Activated CD4-positive, alpha-beta T cell treated with anti-CD3 and anti-CD28 coated beads, Interleukin-2, amount 50 U/mL, for 24 hours (primary cell): ENCODE results near the gene XPNPEP1.
"Not testable (repeated sequence)": the region's sequence is repeated elsewhere in the genome, so short reads cannot be mapped to it uniquely, and the experiment has no call there.

ENCODE experiments used
- DNase-seq, 2 donors: peaks; one replicate each; pipeline ENCODE4 v3.0.0-alpha.2; 2020; ENCODE audit warnings: low read depth in 1 of 2, low spot score in 1 of 2

XPNPEP1 gene

DNA sequence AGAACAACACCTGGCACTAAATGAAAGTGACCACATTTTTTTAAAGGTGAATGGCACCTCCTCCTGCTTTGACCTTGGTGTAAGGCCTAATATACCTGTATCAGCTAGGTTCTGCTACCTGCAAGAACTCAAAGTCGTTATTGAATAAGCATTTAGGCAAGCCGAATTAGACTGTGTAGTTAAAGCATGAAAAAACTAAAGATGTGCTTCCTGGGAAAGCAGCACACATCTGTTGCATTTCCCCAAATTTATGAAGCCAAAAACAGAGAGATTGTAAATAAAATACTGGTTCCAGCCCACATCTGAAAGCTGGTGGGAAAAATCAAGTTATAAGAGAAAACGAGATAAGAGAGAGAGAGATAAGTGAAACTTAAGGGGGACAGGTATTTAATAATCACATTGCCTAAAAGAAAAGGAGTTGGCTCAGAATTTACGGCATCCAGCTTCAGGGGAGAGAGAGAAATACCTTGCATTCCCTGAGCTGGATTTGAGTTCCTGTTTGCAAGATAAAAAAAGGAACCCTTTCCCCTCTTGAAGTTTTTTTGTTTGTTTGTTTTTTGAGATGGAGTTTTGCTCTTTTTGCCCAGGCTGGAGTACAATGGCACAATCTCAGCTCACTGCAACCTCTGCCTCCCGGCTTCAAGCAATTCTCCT, 1.8 kb upstream of the XPNPEP1 start:
- DNase-seq: no peak

DNA sequence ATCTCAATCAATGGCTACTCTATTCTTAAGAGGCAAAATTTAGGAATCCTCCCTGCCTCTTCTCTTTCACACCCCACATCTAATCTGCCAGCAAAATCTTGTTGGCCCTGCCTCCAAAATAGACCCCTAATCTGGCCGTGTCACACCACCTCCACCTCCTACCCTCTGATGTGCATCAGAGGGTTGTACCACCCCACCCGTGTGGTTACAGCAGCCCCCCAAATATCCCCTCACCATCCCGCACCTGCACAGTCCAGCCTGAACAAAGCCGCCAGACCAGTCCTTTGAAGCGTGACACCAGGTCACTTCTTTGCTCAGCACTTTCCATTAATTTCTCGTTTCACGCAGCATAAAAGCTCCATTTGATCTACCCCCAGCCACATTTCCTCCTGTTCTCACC, 776 bp upstream of the XPNPEP1 start:
- no peak for DNase-seq

DNA sequence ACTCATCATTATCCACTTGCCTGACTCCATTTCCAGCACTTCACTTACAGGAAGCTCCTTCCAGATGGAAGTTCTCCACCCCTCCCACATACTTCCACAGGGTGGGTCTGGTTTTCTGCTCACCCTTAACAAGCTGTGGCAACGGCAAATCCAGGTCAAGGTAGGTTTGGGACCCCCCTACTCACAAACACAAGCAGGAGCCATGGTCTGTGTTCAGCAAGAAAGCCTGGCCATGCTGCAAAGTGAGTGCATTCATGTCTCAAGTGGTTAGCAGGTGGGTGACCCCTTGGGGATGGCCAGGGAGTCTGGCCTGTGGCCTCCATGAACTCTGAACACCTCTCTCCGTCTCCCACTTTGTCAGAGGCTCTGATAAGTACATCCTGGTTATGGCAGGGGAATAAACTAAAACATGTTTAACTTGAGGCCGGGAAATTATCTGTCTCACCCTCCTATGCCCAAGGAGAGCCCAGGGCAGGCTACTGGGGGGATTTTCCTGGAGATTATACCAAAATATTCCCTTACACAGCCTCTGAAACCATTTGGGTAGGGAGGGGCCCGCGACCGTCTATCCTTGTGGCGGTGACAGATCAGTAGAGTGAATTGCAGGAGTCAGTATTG, 844 bp downstream of the XPNPEP1 start:
- DNase-seq: no peak

DNA sequence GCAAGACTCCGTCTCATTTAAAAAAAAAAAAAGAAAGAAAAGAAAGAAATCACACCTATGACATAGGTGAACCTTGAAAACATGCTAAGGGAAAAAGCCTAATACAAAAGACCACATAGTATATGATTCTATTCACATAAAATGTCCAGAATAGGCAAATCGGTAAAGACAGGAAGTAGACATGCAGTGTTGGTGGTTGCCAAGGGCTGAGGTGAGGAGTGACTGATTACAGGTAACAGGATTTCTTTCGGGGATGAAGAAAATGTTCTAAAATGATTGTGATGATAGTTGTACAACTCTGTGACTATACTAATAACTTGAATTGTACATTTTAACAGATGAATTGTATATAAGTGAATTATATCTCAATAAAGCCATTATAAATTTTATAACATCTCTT, 3.3 kb downstream of the XPNPEP1 start:
- DNase-seq: no peak

DNA sequence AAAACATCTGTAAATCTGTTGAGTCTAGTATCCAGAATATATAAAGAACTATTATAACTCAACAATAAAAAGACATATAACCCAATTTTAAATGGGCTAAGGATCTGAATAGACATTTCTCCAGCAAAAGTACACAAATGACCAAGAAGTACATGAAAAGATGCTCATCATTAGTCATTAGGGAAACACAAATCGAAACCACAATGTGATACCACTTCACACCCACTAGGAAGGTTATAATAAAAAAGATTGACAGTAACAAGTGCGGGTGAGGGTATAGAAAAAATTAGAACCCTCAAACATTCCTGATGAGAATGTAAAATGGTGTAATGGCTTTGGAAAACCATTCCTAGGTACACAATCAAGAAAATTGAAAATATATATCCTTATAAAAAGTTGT, 4.1 kb downstream of the XPNPEP1 start:
- DNase-seq: no peak

DNA sequence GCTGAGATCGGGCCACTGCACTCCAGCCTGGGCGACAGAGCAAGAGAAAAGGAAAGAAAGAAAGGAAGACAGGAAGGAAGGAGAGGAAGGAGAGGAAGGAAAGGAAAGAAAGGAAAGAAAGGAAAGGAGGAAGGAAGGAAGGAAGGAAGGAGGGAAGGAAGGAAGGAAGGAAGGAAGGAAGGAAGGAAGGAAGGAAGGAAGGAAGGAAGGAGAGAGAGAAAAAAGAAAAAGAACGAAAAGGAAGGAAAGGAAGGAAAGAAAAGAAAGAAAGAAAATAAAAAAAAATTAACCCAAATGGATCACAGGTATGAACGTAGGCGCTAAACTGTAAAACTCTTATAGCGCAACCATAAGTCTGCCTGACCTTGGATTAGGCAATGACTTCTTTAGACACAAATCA, 4.6 kb downstream of the XPNPEP1 start:
- not testable (repeated sequence) for DNase-seq

DNA sequence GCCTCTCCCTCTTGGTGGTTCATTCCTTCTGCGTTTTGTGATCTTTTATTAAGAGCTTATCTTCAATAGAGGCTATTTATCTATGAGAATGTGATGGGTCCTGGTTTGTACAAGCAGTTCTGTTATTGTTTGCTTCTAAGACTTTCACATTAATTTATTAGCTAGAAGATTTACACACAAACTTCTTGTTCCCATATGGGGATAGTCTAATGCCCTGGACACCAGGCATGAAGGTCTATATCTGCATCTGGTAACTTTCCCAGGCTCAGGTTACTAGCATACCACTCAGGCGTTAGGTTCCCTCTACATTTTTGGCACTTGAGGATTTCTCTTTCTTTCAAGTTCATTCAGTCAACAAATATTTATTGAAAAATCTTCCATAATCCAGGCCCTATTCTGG, 7.7 kb downstream of the XPNPEP1 start:
- DNase-seq: no peak

DNA sequence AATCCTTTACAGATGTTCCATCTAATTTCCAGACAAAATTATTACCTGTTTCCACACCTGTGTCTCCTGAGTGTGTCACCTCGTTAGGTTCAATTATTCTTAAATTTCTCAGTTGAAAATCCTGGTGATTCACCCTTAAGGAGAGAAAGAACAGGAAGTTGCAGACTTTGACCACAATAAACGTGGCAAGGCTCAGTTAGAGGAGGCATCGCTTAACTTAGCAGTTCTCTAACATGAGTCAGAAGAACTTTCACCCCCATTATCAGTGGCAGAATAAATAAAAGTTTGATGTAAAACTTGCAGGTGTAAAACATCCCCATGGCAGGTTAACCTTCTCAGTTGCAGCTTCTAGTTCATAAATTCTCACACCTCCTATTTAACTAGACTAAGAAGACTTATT, 8.3 kb downstream of the XPNPEP1 start:
- peak in 1 of 2 donors; percentile 55 for DNase-seq

DNA sequence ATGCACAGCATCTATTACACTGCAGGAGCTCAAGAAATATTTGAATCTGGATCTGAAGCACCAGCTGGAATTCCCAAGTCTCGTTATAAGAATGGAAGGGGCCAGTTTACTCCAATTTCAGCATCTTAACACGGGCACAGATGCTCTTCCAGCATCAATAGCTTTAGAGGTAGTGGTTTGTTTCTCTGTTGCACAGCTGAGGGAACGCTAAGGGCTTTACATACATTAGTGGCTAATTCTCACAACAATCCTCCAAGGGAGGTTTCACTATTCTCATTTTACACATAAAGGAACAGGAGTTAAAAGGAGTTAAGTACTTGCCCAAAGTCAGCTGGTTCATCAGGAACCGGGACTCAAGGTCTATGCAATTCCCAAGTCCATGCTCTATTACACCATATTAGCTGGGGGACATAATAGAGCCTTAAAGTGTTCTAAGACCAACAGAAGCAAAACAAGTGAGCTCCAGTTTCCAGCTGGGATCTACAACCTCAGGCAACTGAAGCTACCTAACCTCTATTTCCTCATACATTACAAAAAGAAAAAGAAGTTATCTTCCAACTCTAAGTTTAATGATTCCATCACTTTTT, 9.9 kb downstream of the XPNPEP1 start:
- no peak for DNase-seq

DNA sequence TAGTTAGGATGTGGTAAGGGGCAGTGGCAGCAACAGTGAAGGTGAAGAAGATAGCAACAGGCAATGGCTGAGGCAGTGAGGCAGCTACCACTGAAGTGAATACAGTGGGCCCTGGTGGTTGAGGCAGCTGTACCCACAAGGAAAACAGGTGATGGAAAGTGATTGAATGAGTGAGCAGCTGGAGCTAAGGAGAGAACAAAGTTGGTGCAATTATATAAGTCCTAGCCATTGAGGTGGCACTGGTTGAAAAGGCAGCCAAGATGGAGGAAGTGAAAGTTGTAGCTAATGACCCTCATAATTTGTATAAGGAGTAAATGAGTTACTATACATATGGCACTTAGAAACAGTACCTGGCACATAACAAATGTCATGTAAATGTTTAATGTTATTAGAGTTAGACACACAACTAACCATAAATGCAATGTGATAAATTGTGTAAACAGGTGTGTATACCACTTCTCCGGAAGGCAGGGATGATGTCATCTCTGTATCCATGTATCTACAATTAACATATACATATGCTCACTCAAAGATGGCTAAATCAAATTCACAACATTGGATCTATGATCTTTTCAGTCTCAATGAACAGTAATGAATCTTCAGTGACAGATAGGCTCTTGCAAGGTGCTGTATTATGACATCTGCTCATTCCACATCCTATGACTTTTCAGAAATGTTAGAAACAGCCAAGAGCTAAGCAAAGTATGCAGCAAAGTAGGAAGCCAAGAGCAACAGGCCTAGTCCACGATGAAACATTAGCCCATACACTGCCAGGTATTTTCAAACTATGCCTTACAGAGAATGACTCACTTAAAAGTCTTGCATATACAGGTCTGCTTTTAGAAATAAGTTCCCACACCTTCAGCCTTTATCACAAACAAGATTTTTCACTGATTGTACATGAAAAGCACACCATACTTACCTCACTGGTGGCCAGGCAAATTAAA, 10.7 kb downstream of the XPNPEP1 start:
- no peak for DNase-seq

DNA sequence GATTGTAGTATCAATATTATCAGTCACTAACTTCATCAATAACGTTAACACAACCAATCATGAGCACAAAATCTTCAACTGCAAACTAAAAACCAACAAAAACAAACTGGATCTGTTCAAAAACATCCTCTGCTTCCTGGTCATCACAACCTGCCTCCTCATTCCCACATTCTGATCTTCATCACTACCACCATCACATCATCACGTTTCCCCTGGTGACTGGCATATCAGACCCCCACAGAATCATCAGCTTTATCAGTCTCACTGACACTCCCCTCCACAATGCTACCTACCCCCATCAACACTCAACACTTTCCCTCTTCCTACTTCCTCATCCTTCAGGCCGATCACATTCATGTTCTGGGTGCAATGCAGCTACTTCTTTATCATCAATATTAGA, 11.4 kb downstream of the XPNPEP1 start:
- no peak for DNase-seq

DNA sequence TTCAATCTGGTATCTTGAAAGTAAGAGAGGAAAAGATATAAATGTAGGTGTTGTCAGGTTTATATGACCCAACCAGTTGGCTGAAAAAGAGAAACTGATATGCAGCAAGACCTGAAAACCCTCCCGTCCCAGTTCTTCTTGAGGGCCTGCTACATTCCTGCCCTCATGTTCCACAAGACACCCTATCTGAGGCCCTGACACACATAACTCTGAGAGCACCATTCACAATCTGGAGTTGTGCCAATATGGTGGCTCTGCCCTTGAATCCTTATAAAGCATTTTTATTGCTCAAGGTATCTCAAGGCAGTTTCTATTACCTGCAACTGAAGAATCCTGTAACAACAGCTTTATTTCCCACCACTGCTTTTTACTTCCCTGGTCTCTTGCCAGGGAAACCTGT, 17.0 kb downstream of the XPNPEP1 start:
- no peak for DNase-seq

DNA sequence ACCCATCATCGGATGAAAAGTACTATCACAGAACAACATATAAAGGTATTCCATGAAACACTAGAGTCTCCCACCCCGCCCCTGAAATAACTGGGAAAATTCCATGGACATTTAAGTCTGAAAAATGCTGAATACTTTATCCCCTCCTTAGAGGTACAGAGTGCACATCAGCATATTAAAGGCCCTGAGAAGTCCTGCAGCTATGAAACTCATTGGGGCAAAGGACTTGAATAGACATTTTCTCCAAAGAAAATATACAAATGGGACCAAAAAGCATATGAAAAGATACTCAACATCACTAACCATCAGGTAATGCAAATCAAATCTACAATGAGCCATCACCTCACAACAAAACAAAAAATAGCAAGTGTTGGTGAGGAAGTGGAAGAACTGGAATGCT, 18.9 kb downstream of the XPNPEP1 start:
- no peak for DNase-seq

DNA sequence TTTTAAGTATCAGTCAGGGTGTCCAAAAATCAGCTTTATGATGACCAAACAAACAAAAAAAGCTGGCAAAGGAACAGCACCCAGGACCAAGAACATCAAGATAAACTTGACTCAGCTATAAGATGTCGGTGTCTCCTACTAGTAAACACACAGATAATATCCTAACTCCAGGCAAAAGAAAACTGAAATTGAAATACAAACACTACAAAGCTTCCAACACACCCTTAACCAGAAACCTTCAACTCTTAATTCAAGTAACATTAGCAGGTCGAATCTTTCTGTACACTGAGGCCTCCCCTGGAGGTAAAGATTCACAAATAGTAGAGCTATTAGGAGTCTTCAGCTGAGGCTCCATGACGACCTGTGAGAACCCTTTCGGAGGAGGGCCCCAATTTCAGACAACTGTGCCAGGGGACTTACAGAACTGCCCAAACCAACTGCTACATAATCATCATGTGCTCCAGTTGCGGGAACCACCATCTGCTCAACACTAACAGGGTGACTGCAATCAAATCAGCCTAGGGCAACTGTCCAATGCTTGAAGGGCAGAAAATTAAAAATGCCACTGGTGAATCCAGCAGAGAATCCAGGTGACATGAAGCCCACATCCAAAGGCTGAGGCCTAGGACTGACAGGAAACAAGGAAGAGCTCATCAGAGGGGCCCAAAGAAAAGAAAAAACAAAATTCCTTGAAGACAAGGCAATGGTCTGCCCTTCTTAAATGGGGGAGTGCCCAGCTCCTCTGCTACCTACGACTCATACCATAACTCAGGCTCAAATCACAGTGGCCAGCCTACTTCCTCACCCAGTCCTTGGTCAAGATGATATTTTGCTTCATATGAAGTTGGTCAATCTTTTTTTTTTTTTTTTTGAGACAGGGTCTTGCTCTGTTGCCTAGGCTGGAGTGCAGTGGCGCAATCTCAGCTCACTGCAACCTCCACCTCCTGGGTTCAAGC, 20.0 kb downstream of the XPNPEP1 start:
- DNase-seq: no peak

DNA sequence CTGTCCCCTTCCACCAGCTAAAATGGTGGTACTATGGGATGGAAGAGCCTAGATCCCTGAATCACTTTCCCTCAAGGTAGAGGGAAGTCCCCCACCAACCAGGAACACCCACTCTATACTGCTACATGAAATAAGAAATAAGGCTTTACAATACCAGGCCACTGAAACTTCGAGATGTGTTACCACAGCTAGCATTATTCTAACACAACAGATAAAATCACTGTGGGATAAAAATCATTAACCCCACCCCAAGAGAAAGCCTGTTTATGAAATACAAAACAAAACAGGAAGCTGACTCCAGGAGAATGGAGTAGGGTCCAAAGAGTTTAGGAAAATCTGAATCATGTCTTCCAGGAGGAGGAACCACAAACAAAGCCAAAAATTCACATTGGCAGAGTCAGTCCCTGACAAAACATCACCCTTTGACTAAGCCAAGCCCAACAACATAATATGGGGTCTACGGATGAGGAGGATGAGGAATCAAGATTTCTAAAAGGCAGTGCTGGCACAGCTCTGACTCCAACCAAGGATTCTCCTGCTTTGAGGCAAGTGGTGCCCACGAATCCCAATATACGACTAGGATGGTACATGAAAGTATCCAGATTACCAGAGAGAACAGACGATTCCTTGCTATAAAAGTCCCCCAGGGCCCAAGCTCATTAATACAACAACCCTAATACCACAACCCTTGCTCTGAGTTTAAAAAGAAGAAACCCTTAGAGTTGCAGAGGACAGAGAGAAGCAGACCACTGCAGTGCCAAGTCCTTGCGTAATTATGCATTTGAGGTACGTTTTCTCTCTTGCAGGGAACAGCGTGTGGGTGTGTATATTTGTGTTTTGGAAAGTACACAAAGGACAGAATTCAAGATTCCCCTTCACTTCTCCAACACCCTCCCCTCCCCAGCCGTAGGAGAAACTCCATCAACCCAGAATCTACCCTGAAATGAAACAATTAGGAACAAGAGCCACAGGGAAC, 23.7 kb downstream of the XPNPEP1 start:
- no peak for DNase-seq

DNA sequence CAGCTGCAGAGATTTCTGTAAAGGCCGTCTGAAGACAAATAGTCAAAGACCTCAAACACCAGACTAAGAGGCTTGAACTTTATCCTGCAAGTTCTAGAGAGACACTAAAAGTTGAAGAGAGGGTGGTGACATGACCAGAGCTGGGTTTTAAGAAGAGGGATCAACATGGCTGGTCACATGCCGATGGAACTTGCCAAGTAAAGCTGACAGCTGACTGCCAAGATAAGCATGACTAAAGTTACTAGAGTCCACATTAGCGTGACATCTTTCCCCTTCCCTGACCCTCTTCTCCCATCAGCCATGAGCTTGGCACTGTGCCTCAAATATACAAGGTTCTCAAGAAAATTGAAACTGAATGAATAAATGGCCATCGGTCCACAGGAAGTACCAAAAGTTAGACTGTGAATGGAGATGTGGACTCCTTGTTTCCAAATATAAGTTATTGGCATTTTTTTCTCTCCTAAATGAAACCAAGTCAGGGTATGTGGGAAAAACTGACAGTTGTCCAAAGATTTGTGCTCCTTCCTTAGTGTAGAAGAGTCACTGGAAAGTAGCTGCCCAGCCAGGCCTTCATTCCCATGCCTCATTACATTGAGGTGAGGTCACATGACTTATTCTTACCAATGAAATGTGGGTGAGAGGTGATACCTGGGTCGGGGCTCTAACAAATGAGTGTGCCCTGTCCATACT, 24.5 kb downstream of the XPNPEP1 start:
- DNase-seq: no peak

DNA sequence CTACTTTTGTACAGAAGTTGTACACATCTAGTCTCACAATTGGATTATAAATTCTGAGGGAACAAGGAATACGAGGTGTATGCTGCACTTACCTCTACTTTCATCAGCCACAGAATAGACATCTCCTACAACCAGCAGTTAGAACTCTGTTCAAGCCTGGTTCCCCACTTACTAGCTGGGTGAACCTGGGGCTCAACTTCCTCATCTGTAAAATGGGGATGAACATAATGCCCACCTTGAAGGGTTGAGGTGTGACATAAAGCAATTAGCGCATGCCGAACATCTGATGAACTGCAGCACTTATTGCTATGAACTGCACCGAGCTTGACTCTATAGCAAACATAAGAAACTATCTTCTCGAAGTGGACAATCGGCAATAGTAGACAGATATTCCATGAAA, 25.3 kb downstream of the XPNPEP1 start:
- DNase-seq: no peak

DNA sequence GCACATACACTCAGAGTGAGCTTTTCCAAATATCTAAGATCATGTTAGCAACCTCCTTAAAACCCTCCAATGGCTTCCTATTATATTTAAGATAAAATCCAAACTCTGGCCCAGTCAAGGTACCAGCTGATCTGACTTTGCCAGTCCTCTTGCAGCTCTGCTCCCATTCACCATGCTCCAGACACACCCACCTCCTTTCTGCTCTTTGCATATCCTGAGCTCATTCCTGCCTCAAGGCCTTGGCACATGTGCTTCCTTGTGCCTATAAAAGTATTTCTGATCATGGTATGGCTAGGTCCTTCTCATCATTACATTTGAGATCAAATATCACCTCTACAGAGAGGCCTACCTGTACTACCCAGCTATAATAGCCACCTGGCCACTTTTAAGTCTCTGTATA, 27.5 kb downstream of the XPNPEP1 start:
- no peak for DNase-seq
